Spleen (tissue), 13 donors: ENCODE measurements around the gene TICRR. TPM values are rescaled to one million over a fixed set of nuclear protein-coding genes. Genes with fewer than 3 reads are reported as not detected.

Experiments
- DNase-seq: peaks from one replicate; pipeline ENCODE4 v3.0.0-alpha.2; 2020
- H3K27ac ChIP-seq, 8 donors: fragments of 200-600 bp; sonication (generic) in 7 of 8; 1 replicate in 4 of 8; 2 replicates in 4 of 8; pipeline versions ENCODE4 v1.5.0 to v1.8.0; 2016 to 2021; ENCODE audit warnings: inconsistent platforms in 4 of 8, mild to moderate bottlenecking in 4 of 8, moderate library complexity in 1 of 8
- H3K27me3 ChIP-seq, 7 donors: fragments of 200-600 bp; sonication (generic) in 6 of 7; replicated peaks in 1 of 7; 1 replicate in 4 of 7; 2 replicates in 3 of 7; pipeline versions ENCODE4 v1.5.0 to v1.8.0; 2016 to 2021; ENCODE audit warnings: inconsistent platforms in 3 of 7, mild to moderate bottlenecking in 1 of 7
- H3K36me3 ChIP-seq, 6 donors: fragments of 200-600 bp; sonication (generic) in 5 of 6; 1 replicate in 4 of 6; 2 replicates in 2 of 6; pipeline versions ENCODE4 v1.5.0 to v1.8.0; 2016 to 2021; ENCODE audit warnings: inconsistent platforms in 2 of 6
- H3K4me1 ChIP-seq, 6 donors: fragments of 200-600 bp; sonication (generic) in 5 of 6; 1 replicate in 3 of 6; 2 replicates in 3 of 6; pipeline versions ENCODE4 v1.5.0 to v1.8.0; 2016 to 2021; ENCODE audit warnings: inconsistent platforms in 3 of 6
- H3K4me3 ChIP-seq, 8 donors: fragments of 200-600 bp; sonication (generic) in 7 of 8; 1 replicate in 4 of 8; 2 replicates in 4 of 8; pipeline versions ENCODE4 v1.5.0 to v1.8.0; 2016 to 2021; ENCODE audit warnings: inconsistent platforms in 4 of 8, mild to moderate bottlenecking in 4 of 8, moderate library complexity in 2 of 8
- H3K9me3 ChIP-seq, 8 donors: fragments of 200-600 bp; sonication (generic) in 7 of 8; 1 replicate in 4 of 8; 2 replicates in 4 of 8; pipeline versions ENCODE4 v1.5.0 to v1.8.0; 2016 to 2021; ENCODE audit warnings: inconsistent platforms in 4 of 8
- CTCF ChIP-seq, 11 experiments: fragments of 200-600 bp in 7 of 11; fragments of 450-650 bp in 4 of 11; sonication (generic) in 4 of 11; IDR thresholded peaks in 8 of 11; conservative IDR thresholded peaks in 3 of 11; 1 replicate in 7 of 11; 2 replicates in 4 of 11; pipeline versions ENCODE4 v1.4.0 to v1.8.0; 2016 to 2021; ENCODE audit warnings: antibody characterized with exemption in 11 of 11, inconsistent platforms in 4 of 11, mild to moderate bottlenecking in 1 of 11
- POLR2A ChIP-seq, 3 donors: fragments of 450-650 bp; IDR thresholded peaks; one replicate each; pipeline ENCODE4 v1.5.1; 2017; ENCODE audit warnings: antibody characterized with exemption in 3 of 3, mild to moderate bottlenecking in 1 of 3
- POLR2AphosphoS5 ChIP-seq, 3 donors: sonication (generic); formaldehyde crosslinking; IDR thresholded peaks; one replicate each; pipeline ENCODE4 v1.5.1; 2017; ENCODE audit warnings: antibody characterized with exemption in 3 of 3
- WGBS, 5 donors: extraction: QIAGEN DNeasy Blood & Tissue Kit in 3 of 5; methylation state at CpG; one replicate each; pipeline versions ENCODE4 v1.1.5 to v1.1.7; 2013 to 2018; 5-methylcytosine and 5-hydroxymethylcytosine counted together
- intact Hi-C: fragments of 100-400 bp; cut with DNase I; formaldehyde crosslinking; loops from one replicate; pipeline ENCODE4 v1.15.0; 2023; ENCODE audit warnings: low total_unique reads
- long read RNA-seq, 2 donors: transcript quantifications; one replicate each; lab custom pipeline, GENCODE V29; 2026
- polyA plus RNA-seq, 3 donors: library from polyadenylated mRNA; stranded (reverse); fragments of 200-250 nt; gene quantifications; one replicate each; pipeline ENCODE4 v1.2.1, GENCODE V29; 2013
- total RNA-seq, 7 donors: library from RNA; depleted of rRNA in 3 of 7; stranded (reverse); fragments of >200 nt in 3 of 7; fragmentation: NEBNext Ultra II Directional in 4 of 7; extraction: Animal tissue kit (Norgen Biotek cat#: 25700) in 4 of 7; gene quantifications; one replicate each; pipeline versions ENCODE4 v1.1.0 to v1.2.1, GENCODE V29; 2016 to 2021
- donor health status: healthy with polysubstance abuse.
- donor health status: DM: no; HTN: no; CAD: no; lungs with moderate emphysema.
- donor health status: DM: no; HTN: no; CAD: no.
- donor health status: Bipolar disorder and iron deficiency.
- donor health status: healthy.
- donor health status: DM: no; HTN: no; CAD: no.
- donor health status: DM: yes; HTN: yes; CAD: no.

The TICRR gene
- total RNA-seq (1 to 10 TPM in 5 of 7 donors, under 1 TPM in 2; 0.47 to 3.0 (median 1.6) TPM), polyA plus RNA-seq (under 1 TPM; 0.22 to 0.59 (median 0.42) TPM)
- long read RNA-seq, donor 1 = 0 reads
- long read RNA-seq, donor 2 = 0 reads

GRCh38 chr15:89575146-89575655 lies at the start of gene TICRR:
Gene TICRR (plus strand): TSS chr15:89575469. CDS start chr15:89575587, 118 bp downstream.
- peaks cover 3 to 36% (median 16%) of the 10 kb centered on the region in 6 donors for H3K4me1 ChIP-seq
- DNase-seq = peak; percentile 92
- intact Hi-C loops = no loop called here
- H3K27ac ChIP-seq = peak within 1 kb of the TSS in 5 of 8 donors; percentile 1 to 74 (median 46)
- H3K4me3 ChIP-seq = peak within 1 kb of the TSS; percentile 83 to 99 (median 96)
- TF ChIP-seq POLR2AphosphoS5 (IDR thresholded peaks at IDR 0.05) (peak; percentile 22 to 67 (median 61)), POLR2A (IDR thresholded peaks at IDR 0.05) (no peak), CTCF (IDR thresholded peaks at IDR 0.05 in 8 of 11, conservative IDR thresholded peaks at IDR 0.05 in 3 of 11) (peak in 1 of 11 experiments; percentile 32)
- no peaks in the 10 kb centered on the region for H3K36me3 ChIP-seq
- WGBS, 5 donors = 0 to 1% (median 0%) methylated on average over 32 to 37 of the region's 37 CpGs
- no peaks in the 10 kb centered on the region for H3K9me3 ChIP-seq
- peaks cover 0 to 20% (median 0%) of the 10 kb centered on the region in 7 donors for H3K27me3 ChIP-seq

- TF ChIP-seq POLR2A (IDR thresholded peaks at IDR 0.05) (no peak), POLR2AphosphoS5 (IDR thresholded peaks at IDR 0.05) (no peak)
- 88 to 92% (median 90%) methylated on average over 7 of the region's 7 CpGs for WGBS, 5 donors
- peaks cover 0 to 12% (median 0%) of the 10 kb centered on the region in 7 donors for H3K27me3 ChIP-seq
- no peaks in the 10 kb centered on the region for H3K4me1 ChIP-seq
- intact Hi-C loops = no loop called here
- no peak overlapping the region for H3K4me3 ChIP-seq
- H3K9me3 ChIP-seq = peaks cover 0 to 2% (median 0%) of the 10 kb centered on the region in 8 donors
- H3K27ac ChIP-seq = no peak overlapping the region
- DNase-seq = no peak
- H3K36me3 ChIP-seq = no peaks in the 10 kb centered on the region
Observed at GRCh38 chr15:89526181-89526580, 49.1 kb upstream of the TICRR start.

- no peaks in the 10 kb centered on the region for H3K9me3 ChIP-seq
- no peak overlapping the region for H3K4me3 ChIP-seq
- peaks cover 0 to 12% (median 0%) of the 10 kb centered on the region in 7 donors for H3K27me3 ChIP-seq
- WGBS, 5 donors = 80 to 89% (median 84%) methylated on average over 9 to 10 of the region's 10 CpGs
- intact Hi-C loops = no loop called here
- H3K36me3 ChIP-seq = no peaks in the 10 kb centered on the region
- H3K4me1 ChIP-seq = no peaks in the 10 kb centered on the region
- DNase-seq = no peak
- TF ChIP-seq CTCF (IDR thresholded peaks at IDR 0.05 in 8 of 11, conservative IDR thresholded peaks at IDR 0.05 in 3 of 11) (no peak), POLR2AphosphoS5 (IDR thresholded peaks at IDR 0.05) (no peak), POLR2A (IDR thresholded peaks at IDR 0.05) (no peak)
- H3K27ac ChIP-seq = no peak overlapping the region
Observed at GRCh38 chr15:89526601-89527441, 48.4 kb upstream of the TICRR start.

GRCh38 chr15:89528757-89529352 lies 46.4 kb upstream of the TICRR start:
- H3K9me3 ChIP-seq = peaks cover 0 to under 1% (median 0%) of the 10 kb centered on the region in 8 donors
- H3K4me3 ChIP-seq = no peak overlapping the region
- no peaks in the 10 kb centered on the region for H3K4me1 ChIP-seq
- WGBS, 5 donors = 79 to 94% (median 82%) methylated on average over 5 to 6 of the region's 6 CpGs
- H3K36me3 ChIP-seq = no peaks in the 10 kb centered on the region
- TF ChIP-seq POLR2A (IDR thresholded peaks at IDR 0.05) (no peak), CTCF (IDR thresholded peaks at IDR 0.05 in 8 of 11, conservative IDR thresholded peaks at IDR 0.05 in 3 of 11) (no peak), POLR2AphosphoS5 (IDR thresholded peaks at IDR 0.05) (no peak)
- no peak for DNase-seq
- H3K27ac ChIP-seq = no peak overlapping the region
- no peaks in the 10 kb centered on the region for H3K27me3 ChIP-seq
- intact Hi-C loops = no loop called here
